ENCODE data around the gene BARX2. TPM values are rescaled to one million over a fixed set of nuclear protein-coding genes. Genes with fewer than 3 reads are reported as not detected.

BARX2 gene
- total RNA-seq, 4 donors from 2014 or later: 0.83 TPM; not detected in 3

GRCh38 chr11:129408865-129409444 lies 33.3 kb downstream of the BARX2 start:
- no peak overlapping the region for H3K4me3 ChIP-seq
- no peak overlapping the region for H3K27ac ChIP-seq
- no peaks in the 10 kb centered on the region for H3K9me3 ChIP-seq
- intact Hi-C loops (cut with DNase I; ENCODE audit: low total_unique reads): no loop called here
- TF ChIP-seq POLR2A (IDR thresholded peaks at IDR 0.05) (no peak), CTCF (IDR thresholded peaks at IDR 0.05) (no peak)
- H3K36me3 ChIP-seq: no peaks in the 10 kb centered on the region
- DNase-seq: no peak
- H3K27me3 ChIP-seq: no peaks in the 10 kb centered on the region
- H3K4me1 ChIP-seq: no peaks in the 10 kb centered on the region

DNA sequence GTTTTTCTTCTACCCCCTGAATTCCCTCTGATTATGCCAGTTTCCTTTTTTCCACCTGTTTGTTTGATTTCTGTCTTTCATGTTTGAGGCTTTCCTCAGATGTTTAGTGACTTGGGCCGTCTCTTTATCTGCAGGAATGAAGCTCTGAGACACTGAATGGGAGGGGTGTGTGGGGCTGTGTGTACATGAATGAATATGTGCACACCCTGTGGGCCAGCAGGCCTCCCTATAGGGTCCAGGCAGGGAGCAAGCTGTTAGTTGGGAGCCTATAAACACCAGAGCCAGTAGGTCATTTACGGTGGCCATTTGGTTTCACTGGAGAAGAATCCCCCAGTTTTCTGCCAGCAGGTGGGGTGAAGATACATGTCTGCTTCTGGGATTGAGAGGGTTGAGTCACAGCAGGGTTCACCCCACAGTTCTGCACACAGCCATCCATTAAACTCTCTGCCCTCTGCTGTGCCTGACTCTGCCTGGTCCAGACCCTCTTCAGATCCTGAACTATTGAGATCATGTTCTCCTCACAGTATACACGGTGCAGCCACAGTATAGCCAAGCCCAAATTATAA lies 34.8 kb downstream of the BARX2 start:
- Histone ChIP-seq H3K36me3 (no peaks in the 10 kb centered on the region), H3K4me1 (no peaks in the 10 kb centered on the region), H3K27me3 (no peaks in the 10 kb centered on the region), H3K4me3 (no peak overlapping the region), H3K9me3 (no peaks in the 10 kb centered on the region), H3K27ac (no peak overlapping the region)
- DNase-seq: no peak
- intact Hi-C loops (cut with DNase I; ENCODE audit: low total_unique reads): no loop called here
- no peak for TF ChIP-seq CTCF (IDR thresholded peaks at IDR 0.05)

DNA sequence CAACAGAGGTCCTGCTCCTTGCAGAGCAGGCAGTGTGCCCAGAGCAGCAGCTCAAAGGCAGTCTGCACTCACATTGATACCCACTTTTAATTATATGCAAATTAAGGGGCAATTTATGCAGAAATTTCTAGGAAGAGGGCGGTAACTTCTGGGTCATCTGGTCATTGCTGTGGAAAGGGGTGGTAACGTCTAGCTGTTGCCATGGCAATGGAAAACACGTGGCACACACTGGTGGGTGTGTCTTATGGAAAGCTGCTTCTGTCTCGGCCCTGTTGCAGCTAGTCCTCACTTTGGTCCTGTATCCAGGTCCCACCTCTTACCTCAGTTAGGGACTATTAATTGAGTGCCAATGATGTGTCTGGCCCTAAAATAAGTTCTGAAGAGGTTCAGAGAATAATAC lies 36.8 kb downstream of the BARX2 start:
- Histone ChIP-seq H3K4me1 (no peaks in the 10 kb centered on the region), H3K4me3 (no peak overlapping the region), H3K36me3 (no peaks in the 10 kb centered on the region), H3K9me3 (no peaks in the 10 kb centered on the region), H3K27me3 (no peaks in the 10 kb centered on the region), H3K27ac (no peak overlapping the region)
- no peak for DNase-seq
- TF ChIP-seq POLR2A (IDR thresholded peaks at IDR 0.05) (no peak), CTCF (IDR thresholded peaks at IDR 0.05) (no peak)
- intact Hi-C loops (cut with DNase I; ENCODE audit: low total_unique reads): no loop called here

- no peak for DNase-seq
- H3K27me3 ChIP-seq: no peaks in the 10 kb centered on the region
- H3K4me1 ChIP-seq: no peaks in the 10 kb centered on the region
- no peaks in the 10 kb centered on the region for H3K36me3 ChIP-seq
- TF ChIP-seq CTCF (IDR thresholded peaks at IDR 0.05) (no peak), POLR2A (IDR thresholded peaks at IDR 0.05) (no peak)
- no peaks in the 10 kb centered on the region for H3K9me3 ChIP-seq
- no peak overlapping the region for H3K27ac ChIP-seq
- intact Hi-C loops (cut with DNase I; ENCODE audit: low total_unique reads): no loop called here
- H3K4me3 ChIP-seq: no peak overlapping the region
Measured at GRCh38 chr11:129414144-129414872, 38.7 kb downstream of the BARX2 start.

DNA sequence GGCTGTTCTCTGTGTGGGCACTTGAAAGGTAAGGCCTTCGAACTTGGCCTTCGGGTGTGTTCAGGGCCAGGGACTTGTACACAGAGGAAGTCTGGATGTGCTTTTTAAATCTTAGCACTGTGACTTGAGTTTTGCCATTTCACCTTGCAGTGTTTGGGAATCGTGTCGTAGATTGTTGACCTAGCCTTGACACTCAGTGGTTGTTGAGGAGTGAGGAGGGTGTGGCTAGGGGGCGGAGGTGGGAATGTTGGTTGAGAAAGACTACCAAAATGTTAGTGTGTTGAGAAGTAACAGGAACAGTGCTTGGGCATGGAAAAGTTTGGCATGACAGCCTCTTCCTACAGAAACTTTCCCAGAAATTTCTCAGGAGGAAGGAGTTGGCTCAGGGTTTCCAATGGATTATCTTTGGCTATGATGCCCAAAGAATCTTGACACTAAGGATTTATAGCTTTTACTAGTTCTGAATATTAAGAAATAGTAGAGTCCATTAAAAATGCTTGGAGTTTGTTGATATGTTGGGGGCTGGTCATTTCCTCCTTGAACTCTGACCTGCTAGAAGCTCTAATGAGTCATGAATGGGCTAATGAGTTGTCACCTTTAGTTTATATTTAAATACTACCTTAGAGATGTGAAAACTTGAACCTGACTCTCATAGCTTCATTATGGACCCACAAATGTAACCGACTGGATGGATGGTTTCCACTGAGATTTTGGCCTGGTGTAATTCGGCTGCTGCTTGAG lies 40.6 kb downstream of the BARX2 start:
- Histone ChIP-seq H3K36me3 (no peaks in the 10 kb centered on the region), H3K27ac (no peak overlapping the region), H3K4me1 (no peaks in the 10 kb centered on the region), H3K9me3 (no peaks in the 10 kb centered on the region), H3K4me3 (no peak overlapping the region), H3K27me3 (no peaks in the 10 kb centered on the region)
- no peak for DNase-seq
- TF ChIP-seq POLR2A (IDR thresholded peaks at IDR 0.05) (no peak), CTCF (IDR thresholded peaks at IDR 0.05) (no peak)
- intact Hi-C loops (cut with DNase I; ENCODE audit: low total_unique reads): no loop called here

All from uterus (tissue), 4 donors.